ENCODE measurements around the gene SORT1. TPM values are rescaled to one million over a fixed set of nuclear protein-coding genes. Genes with fewer than 3 reads are reported as not detected.

The SORT1 gene
- total and polyA plus RNA-seq, 2 of the 13 experiments (the other 11 are each of a cell fraction or from before 2014, with no cell fraction given) = 32.4 to 93.0 TPM

GRCh38 chr1:109274533-109275476 lies 122.9 kb downstream of the SORT1 start (continued):
- TF ChIP-seq AKNA (CRISPR knock-in tag; IDR thresholded peaks at IDR 0.05; ENCODE audit: borderline replicate concordance) (no peak), PRDM10 (CRISPR knock-in tag; IDR thresholded peaks at IDR 0.05; ENCODE audit: low read depth) (no peak), TMF1 (CRISPR knock-in tag; IDR thresholded peaks at IDR 0.05; ENCODE audit: low read depth) (no peak), CBX1 (IDR thresholded peaks at IDR 0.05; ENCODE audit: low read depth) (no peak), ZBTB39 (CRISPR knock-in tag; IDR thresholded peaks at IDR 0.05) (no peak), FOXK2 (IDR thresholded peaks at IDR 0.05) (peak; percentile 49; the same call in 1 of the 2 replicates), TCF7L2 (IDR thresholded peaks at IDR 0.05; ENCODE audit: low read depth, low read length) (no peak), ZMYM2 (CRISPR knock-in tag; IDR thresholded peaks at IDR 0.05) (0 out of 2 replicates have a peak, but pooled peaks have one; percentile 10), ETV6 (CRISPR knock-in tag; conservative IDR thresholded peaks at IDR 0.05) (0 out of 2 replicates have a peak, but pooled peaks have one; percentile 11), ZZZ3 (CRISPR knock-in tag; IDR thresholded peaks at IDR 0.05; ENCODE audit: borderline replicate concordance) (no peak), ZNF670 (CRISPR knock-in tag; IDR thresholded peaks at IDR 0.05; ENCODE audit: borderline replicate concordance) (no peak), ZNF281 (CRISPR knock-in tag; IDR thresholded peaks at IDR 0.05; ENCODE audit: borderline replicate concordance) (peak; percentile 98), ZNF547 (CRISPR knock-in tag; IDR thresholded peaks at IDR 0.05) (no peak), HDAC6 (IDR thresholded peaks at IDR 0.05; ENCODE audit: low read depth, low read length) (no peak)
